GDM1 (cell line): Measurements from ENCODE around the gene LYRM9.
"Not testable (repeated sequence)": the region's sequence is repeated elsewhere in the genome, so short reads cannot be mapped to it uniquely, and the experiment has no call there.

Source experiments
- DNase-seq: peaks from one replicate; lab custom pipeline; 2025; lab: John Stamatoyannopoulos, UW

The LYRM9 gene

DNA sequence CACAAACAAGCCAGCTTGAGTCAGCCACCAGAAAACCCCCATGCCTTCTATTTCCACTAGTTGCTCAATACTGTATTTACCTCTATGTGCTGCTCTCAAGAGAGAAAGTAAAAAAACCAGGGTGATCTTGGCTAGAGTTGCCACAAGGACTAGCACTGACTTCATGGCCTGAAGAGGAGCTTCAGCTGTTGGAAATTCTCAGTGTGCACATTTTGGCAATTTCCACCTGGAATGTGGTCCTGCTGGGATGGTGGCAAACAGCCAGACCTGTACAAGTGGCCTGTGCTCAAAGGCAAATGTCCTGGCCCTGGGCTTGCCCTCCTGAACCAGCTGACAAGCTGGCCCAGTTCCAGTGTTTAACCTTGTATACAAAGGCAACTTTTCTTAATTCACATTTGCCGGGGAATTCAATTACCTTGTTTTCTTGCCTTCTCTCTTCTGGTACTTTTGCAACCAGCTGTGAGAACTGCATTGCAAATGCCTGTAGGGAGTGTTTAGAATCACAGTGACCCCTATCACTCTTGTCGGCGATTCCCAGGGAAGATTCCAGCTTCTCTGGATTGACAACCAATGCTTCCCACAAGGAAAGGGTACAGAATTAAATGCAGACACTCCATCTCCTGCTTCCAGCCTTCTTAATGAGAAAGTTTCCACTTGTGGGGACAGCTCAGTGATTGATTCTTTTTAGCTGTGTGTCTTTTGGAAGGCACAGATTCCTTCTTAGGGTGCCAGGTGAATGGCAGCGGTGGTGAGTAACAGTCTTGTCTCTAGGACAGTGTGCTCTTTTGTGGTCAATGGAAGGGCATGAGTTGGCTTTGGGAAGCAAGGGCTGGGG lies 53.4 kb downstream of the LYRM9 start:
- DNase-seq = not testable (repeated sequence)

DNA sequence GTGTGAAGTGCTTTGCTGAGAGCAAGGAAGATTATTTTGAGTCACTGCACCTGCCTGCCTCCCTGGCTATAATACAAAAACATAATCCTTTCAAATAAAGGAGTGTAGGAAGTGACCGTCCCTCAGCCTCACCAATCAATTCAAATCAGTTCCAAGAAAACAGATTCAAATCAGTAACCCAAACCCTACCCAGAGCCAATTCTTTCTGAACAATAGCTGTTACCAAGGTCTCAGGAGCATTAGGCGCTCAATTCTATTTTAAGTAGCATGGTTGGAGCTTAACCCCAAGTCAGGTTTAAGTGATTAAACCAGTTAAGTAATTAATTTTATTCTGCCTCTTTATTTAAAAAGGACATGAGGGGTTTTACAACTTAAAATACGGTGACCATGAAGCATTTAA lies 54.6 kb downstream of the LYRM9 start:
- not testable (repeated sequence) for DNase-seq

DNA sequence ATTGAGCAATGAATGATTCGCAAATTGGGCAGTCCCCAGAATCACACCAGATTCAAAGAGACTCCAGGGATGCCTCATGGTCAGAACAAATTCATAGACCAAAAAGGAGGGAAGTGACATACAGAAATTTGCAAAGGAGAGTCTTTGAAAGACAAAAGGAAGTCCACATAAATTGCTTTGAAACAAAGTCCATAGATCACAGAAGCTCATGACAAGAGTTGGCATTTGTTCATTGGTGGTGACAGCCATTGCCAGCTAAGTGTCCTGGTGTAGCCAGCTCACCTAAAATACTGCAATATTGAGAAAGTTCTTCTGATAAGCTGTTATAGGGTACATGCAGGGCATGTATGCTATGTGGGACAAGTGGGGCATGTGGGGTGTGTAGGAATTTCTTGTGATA lies 55.4 kb downstream of the LYRM9 start:
- DNase-seq = not testable (repeated sequence)

DNA sequence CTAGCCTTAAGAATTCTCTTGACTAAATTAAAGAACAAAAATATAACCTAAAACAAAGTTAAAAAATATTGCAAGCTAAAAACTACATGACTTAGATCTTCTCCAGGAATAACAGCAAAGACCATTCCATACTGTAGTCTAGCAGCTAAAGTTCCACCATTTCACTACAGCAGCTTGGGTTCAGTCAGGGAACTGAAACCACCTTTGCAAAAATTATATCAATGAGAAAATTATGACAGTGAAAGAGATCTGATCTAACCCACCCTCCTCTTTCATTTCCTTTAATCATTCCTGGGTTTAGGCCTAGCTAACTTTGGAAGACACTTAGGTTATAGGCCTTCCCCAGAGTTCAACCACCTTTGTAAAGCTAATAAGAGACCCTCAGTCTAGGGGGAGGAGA lies 56.5 kb downstream of the LYRM9 start:
- no peak for DNase-seq

GRCh38 chr17:27834571-27834970 lies 58.6 kb downstream of the LYRM9 start:
- no peak for DNase-seq

DNA sequence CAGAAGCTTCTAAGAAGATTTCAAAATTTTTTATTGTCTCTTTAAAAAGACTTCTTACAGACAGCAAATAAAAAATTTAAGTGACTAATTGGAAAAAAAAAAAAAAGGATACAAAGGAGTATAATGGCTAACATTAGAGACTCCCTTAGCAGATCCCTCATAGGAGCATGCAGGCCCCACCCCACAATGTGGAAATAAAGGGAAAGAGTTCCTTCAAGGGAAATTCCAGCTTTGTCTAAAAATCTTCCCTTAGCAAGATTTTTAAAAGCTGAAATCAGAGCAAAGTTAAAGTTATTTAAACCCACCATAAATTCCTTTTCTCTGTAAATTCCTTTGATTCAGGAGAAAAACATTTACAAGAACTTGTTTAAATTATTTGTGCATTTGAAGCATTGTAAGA lies 60.3 kb downstream of the LYRM9 start:
- DNase-seq = no peak

DNA sequence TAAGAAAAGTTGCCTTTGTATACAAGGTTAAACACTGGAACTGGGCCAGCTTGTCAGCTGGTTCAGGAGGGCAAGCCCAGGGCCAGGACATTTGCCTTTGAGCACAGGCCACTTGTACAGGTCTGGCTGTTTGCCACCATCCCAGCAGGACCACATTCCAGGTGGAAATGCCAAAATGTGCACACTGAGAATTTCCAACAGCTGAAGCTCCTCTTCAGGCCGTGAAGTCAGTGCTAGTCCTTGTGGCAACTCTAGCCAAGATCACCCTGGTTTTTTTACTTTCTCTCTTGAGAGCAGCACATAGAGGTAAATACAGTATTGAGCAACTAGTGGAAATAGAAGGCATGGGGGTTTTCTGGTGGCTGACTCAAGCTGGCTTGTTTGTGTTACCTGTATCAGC lies 63.3 kb downstream of the LYRM9 start:
- not testable (repeated sequence) for DNase-seq

- not testable (repeated sequence) for DNase-seq
These were observed 63.9 kb downstream of the LYRM9 start for GRCh38 chr17:27829143-27829711.
